HL-60 (cell line): ENCODE data around the gene SDK1.

Experiments
- GABPA ChIP-seq: IDR thresholded peaks from 2 replicates; pipeline ENCODE4 v1.6.1; 2012; ENCODE audit warnings: low read depth
- POLR2AphosphoS5 ChIP-seq: IDR thresholded peaks from 2 replicates; pipeline ENCODE4 v1.6.1; 2012; ENCODE audit warnings: low read depth
- SPI1 ChIP-seq: IDR thresholded peaks from 2 replicates; pipeline ENCODE4 v1.6.1; 2012; ENCODE audit warnings: low read depth, mild to moderate bottlenecking, borderline replicate concordance
- TF ChIP-seq, protein P1 (sequence below): IDR thresholded peaks from one replicate; pipeline ENCODE4 v1.5.1; 2011; ENCODE audit warnings: low read length, control low read depth, inconsistent platforms; ENCODE audit not compliant: insufficient read depth
- TF ChIP-seq, protein P2 (sequence below): IDR thresholded peaks from 2 replicates; pipeline ENCODE4 v1.6.1; 2012; ENCODE audit warnings: low read depth; ENCODE audit not compliant: insufficient replicate concordance

DNA sequence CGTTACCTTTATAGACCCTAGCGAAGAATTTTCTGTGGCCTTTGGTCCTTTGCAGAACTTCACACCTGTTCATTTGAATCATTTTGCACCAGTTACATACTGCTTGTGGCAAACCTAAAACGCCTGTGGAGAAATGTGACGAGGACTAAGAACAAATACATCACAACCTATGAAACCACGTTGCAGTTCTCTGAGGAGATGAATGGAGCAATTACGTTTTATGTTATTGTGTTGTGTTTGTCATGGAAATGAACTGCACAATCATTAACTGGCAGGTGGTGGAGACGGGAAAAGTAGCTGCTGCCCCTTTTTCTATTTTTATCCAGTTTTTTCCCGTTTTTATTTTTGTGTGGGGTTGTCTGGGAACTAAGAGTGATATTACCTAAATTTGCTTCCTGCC is 505.5 kb downstream of the SDK1 start:
- TF ChIP-seq, protein P1, sequence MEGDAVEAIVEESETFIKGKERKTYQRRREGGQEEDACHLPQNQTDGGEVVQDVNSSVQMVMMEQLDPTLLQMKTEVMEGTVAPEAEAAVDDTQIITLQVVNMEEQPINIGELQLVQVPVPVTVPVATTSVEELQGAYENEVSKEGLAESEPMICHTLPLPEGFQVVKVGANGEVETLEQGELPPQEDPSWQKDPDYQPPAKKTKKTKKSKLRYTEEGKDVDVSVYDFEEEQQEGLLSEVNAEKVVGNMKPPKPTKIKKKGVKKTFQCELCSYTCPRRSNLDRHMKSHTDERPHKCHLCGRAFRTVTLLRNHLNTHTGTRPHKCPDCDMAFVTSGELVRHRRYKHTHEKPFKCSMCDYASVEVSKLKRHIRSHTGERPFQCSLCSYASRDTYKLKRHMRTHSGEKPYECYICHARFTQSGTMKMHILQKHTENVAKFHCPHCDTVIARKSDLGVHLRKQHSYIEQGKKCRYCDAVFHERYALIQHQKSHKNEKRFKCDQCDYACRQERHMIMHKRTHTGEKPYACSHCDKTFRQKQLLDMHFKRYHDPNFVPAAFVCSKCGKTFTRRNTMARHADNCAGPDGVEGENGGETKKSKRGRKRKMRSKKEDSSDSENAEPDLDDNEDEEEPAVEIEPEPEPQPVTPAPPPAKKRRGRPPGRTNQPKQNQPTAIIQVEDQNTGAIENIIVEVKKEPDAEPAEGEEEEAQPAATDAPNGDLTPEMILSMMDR: no peak
- TF ChIP-seq POLR2AphosphoS5 (no peak), GABPA (no peak), SPI1 (no peak)
- TF ChIP-seq, protein P2, sequence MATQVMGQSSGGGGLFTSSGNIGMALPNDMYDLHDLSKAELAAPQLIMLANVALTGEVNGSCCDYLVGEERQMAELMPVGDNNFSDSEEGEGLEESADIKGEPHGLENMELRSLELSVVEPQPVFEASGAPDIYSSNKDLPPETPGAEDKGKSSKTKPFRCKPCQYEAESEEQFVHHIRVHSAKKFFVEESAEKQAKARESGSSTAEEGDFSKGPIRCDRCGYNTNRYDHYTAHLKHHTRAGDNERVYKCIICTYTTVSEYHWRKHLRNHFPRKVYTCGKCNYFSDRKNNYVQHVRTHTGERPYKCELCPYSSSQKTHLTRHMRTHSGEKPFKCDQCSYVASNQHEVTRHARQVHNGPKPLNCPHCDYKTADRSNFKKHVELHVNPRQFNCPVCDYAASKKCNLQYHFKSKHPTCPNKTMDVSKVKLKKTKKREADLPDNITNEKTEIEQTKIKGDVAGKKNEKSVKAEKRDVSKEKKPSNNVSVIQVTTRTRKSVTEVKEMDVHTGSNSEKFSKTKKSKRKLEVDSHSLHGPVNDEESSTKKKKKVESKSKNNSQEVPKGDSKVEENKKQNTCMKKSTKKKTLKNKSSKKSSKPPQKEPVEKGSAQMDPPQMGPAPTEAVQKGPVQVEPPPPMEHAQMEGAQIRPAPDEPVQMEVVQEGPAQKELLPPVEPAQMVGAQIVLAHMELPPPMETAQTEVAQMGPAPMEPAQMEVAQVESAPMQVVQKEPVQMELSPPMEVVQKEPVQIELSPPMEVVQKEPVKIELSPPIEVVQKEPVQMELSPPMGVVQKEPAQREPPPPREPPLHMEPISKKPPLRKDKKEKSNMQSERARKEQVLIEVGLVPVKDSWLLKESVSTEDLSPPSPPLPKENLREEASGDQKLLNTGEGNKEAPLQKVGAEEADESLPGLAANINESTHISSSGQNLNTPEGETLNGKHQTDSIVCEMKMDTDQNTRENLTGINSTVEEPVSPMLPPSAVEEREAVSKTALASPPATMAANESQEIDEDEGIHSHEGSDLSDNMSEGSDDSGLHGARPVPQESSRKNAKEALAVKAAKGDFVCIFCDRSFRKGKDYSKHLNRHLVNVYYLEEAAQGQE: no peak
